ENCODE measurements around the gene MT1M.

- TF ChIP-seq CTCF (optimal IDR thresholded peaks at IDR 0.05 in 1 of 3, IDR thresholded peaks at IDR 0.05 in 1 of 3, conservative IDR thresholded peaks at IDR 0.05 in 1 of 3; ENCODE audit: extremely low read depth in 1 of 3, insufficient read depth in 2 of 3, low read length in 3 of 3) (no peak), EZH2 (IDR thresholded peaks at IDR 0.05; ENCODE audit: low read length) (no peak)
Observed at GRCh38 chr16:56669005-56669839, 36.8 kb downstream of the MT1M start, which contains the start of gene MT1H.
